ENCODE measurements around the gene MYH14. TPM values are rescaled to one million over a fixed set of nuclear protein-coding genes. Genes with fewer than 3 reads are reported as not detected.

MYH14 gene
- total RNA-seq, 4 donors from 2014 or later = 139 to 475 (median 333) TPM

GRCh38 chr19:50309396-50310125, 106.1 kb downstream of the MYH14 start:
- TF ChIP-seq CTCF (IDR thresholded peaks at IDR 0.05) = no peak
- no peak for TF ChIP-seq POLR2A (IDR thresholded peaks at IDR 0.05)
- no peaks in the 10 kb centered on the region for H3K27me3 ChIP-seq
- no peak overlapping the region for H3K27ac ChIP-seq
- peaks cover 0 to 4% (median 0%) of the 10 kb centered on the region in 4 donors for H3K9me3 ChIP-seq
- H3K4me1 ChIP-seq = no peaks in the 10 kb centered on the region
- no peak overlapping the region for H3K4me3 ChIP-seq
- H3K36me3 ChIP-seq = peaks cover 0 to 42% (median 0%) of the 10 kb centered on the region in 3 donors
- no peak for DNase-seq

- Histone ChIP-seq H3K27ac (no peak overlapping the region), H3K4me3 (no peak overlapping the region), H3K4me1 (peaks cover 0 to 4% (median 0%) of the 10 kb centered on the region in 4 donors), H3K27me3 (peaks cover 0 to 3% of the 10 kb centered on the region in 2 donors), H3K36me3 (peaks cover 0 to 32% (median 0%) of the 10 kb centered on the region in 3 donors), H3K9me3 (peaks cover 0 to 4% (median 0%) of the 10 kb centered on the region in 4 donors)
- TF ChIP-seq POLR2A (IDR thresholded peaks at IDR 0.05) = no peak
- TF ChIP-seq CTCF (IDR thresholded peaks at IDR 0.05) = no peak
- no peak for DNase-seq
Observed at GRCh38 chr19:50310759-50311465, 107.5 kb downstream of the MYH14 start.

- no peak overlapping the region for H3K27ac ChIP-seq
- H3K27me3 ChIP-seq = peaks cover 0 to 3% of the 10 kb centered on the region in 2 donors
- H3K4me3 ChIP-seq = no peak overlapping the region
- peaks cover 0 to 22% (median 0%) of the 10 kb centered on the region in 3 donors for H3K36me3 ChIP-seq
- H3K9me3 ChIP-seq = peaks cover 0 to 4% (median 0%) of the 10 kb centered on the region in 4 donors
- H3K4me1 ChIP-seq = peaks cover 0 to 4% (median 0%) of the 10 kb centered on the region in 4 donors
- no peak for DNase-seq
- no peak for TF ChIP-seq POLR2A (IDR thresholded peaks at IDR 0.05)
- TF ChIP-seq CTCF (IDR thresholded peaks at IDR 0.05) = no peak
Observed at GRCh38 chr19:50311723-50312635, 108.6 kb downstream of the MYH14 start.

GRCh38 chr19:50312967-50313811, 109.8 kb downstream of the MYH14 start:
- DNase-seq = peak in 1 of 3 donors; percentile 40
- peaks cover 0 to 4% (median 0%) of the 10 kb centered on the region in 4 donors for H3K9me3 ChIP-seq
- H3K27me3 ChIP-seq = peaks cover 0 to 3% of the 10 kb centered on the region in 2 donors
- H3K4me1 ChIP-seq = peaks cover 0 to 4% (median 0%) of the 10 kb centered on the region in 4 donors
- H3K27ac ChIP-seq = no peak overlapping the region
- no peak overlapping the region for H3K4me3 ChIP-seq
- no peak for TF ChIP-seq CTCF (IDR thresholded peaks at IDR 0.05)
- TF ChIP-seq POLR2A (IDR thresholded peaks at IDR 0.05) = no peak
- peaks cover 0 to 10% (median 0%) of the 10 kb centered on the region in 3 donors for H3K36me3 ChIP-seq
